Measurements from ENCODE around the gene PGK1.

- no peak for TF ChIP-seq CTCF (IDR thresholded peaks at IDR 0.05; ENCODE audit: low read depth, low read length)
- no peak for TF ChIP-seq EZH2phosphoT487 (IDR thresholded peaks at IDR 0.05; ENCODE audit: low read depth)
These were observed 20.3 kb downstream of the PGK1 start for GRCh38 chrX:78124307-78124706.

Measured in OCI-LY3 (cell line).